ENCODE measurements around the gene PNMA8B.

PNMA8B gene

DNA sequence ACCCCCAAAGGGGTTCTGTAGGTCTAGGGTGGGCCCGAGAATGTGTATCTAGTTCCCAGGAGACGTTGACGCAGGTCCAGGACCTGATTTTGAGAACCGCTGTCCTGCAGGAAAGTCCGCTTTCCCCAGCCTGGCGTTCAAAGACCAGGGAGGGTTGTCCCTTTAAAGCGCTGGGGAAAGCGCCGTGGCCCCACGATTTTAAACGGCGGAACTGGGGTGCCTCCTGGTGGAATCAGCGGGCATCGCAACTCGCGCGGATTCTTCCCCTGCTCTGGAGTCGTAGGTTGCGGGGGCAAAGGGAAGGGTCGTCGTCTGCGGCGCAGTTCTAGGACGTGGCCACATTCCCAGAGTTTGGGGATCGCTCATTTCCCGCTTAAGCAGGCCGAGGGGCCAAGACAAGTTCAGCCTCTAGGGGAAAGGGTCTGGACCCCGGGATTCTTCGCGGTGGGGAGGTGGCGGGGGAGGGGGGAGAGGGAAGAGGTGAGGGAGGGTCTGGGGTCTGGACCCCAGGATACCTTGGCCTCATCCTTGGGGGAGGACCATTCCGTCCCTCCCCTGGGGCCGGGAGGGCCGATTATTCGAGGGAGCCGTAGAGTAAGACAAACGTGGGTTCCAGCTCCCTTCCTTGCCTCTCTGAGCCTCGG, 7.7 kb downstream of the PNMA8B start:
- peak; percentile 87 for FAIRE-seq

DNA sequence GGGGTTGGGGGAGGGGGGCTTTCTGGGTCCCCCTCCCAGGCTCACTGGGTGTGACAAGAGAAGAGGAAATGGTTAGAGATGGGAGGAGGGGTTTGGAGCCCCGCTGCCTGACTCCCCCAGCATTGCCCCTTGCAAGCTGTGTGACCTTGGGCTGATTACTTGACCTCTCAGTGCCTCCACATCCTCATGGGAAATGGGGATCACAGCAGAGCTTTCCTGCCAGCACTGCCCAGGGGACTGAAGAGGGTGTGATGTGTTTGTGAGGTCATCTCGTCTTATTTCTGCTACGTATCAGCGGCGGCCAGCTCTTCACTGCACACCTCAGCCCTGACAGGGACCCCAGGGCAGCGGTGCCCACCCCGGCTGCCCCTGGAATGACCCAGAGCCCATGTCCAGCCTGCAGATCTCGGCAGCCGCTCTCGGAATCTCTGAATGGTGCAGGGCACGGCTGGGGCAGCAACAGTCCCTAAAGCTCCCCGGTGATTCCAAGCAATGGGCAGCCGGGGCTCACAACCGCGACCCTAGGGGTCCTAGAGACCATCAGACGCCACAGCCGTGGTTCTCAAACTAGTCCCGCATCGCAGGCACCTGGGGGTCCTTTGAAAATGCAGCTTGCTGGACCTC, 8.4 kb downstream of the PNMA8B start:
- DNase-seq (ENCODE audit: insufficient read length, low spot score): no peak
- no peak for FAIRE-seq

More for the DNA sequence above, 7.7 kb downstream of the PNMA8B start:
- DNase-seq (ENCODE audit: insufficient read length, low spot score): peak; percentile 83

DNA sequence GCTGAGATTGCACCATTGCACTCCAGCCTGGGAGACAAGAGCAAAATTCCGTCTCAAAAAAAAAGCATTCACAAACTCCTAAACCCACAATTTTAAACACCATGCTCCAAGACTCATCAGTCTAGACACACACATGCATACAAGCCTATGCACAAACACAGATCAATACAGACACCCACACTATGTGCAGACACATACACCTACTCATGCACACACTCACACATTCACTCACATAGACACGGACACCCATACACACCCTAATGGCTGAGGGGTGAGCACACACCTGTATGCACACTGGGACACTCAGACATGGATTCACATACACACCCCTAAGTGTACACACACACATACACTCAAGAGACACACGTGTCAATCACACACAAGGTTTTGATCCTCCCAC, 9.3 kb downstream of the PNMA8B start:
- FAIRE-seq (no peak), DNase-seq (ENCODE audit: insufficient read length, low spot score) (no peak)

DNA sequence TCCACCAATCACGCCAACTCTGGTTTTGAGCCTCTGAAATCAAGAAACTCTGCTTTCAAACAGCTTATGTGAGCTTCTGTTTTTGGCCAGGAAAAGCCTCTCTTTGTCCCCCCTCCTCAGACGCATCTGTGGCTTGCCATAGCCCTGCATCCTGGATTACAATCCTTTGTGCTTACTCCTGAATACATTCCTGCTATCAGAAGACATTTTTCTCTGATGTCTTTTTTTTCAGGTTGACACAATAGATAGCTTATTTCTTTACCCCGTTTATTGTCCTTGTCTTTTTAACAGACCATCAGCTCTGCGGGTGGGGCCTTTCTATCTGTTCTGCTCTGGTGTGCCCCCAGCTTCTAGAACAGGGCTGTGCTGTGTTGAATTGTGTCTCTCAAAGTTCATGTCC, 11.0 kb downstream of the PNMA8B start:
- no peak for DNase-seq (ENCODE audit: insufficient read length, low spot score)
- no peak for FAIRE-seq

DNA sequence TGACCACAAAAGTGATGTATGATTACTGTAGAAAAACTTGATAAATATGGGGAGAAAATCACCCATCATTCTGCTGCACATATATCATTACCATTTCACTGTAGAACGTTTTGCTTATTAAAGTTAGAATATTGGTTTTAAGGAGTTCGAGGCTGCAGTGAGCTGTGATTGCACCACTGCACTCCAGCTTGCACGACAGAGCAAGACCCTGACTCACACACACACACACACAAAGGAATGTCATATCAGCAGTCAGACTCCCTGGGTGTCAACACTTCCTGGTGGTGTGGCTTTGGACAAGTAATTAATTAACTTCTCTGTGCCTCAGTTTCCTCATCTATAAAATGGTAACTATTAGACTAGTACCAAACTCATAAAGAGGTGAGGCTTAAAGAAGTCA, 13.0 kb downstream of the PNMA8B start:
- DNase-seq (ENCODE audit: insufficient read length, low spot score) (no peak), FAIRE-seq (no peak)

DNA sequence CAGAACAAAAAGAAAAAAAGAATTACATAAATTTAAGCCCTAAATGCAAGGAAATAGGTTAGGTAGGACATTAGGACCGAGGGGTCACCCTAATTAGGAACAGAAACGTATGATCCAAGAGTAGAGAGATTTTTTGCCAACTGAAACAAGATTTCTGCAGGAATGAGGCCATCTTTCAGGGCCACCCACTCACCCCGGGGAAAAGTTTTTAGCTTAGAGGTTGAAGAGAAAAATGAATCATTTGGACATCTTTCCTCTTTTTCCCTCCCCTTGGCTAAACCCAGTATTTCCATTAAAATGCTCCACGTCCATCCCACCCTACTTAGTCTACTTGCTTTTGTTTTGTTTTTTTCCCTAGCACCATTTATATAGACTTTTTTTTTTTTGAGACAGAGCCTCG, 13.7 kb downstream of the PNMA8B start:
- DNase-seq (ENCODE audit: insufficient read length, low spot score): no peak

DNA sequence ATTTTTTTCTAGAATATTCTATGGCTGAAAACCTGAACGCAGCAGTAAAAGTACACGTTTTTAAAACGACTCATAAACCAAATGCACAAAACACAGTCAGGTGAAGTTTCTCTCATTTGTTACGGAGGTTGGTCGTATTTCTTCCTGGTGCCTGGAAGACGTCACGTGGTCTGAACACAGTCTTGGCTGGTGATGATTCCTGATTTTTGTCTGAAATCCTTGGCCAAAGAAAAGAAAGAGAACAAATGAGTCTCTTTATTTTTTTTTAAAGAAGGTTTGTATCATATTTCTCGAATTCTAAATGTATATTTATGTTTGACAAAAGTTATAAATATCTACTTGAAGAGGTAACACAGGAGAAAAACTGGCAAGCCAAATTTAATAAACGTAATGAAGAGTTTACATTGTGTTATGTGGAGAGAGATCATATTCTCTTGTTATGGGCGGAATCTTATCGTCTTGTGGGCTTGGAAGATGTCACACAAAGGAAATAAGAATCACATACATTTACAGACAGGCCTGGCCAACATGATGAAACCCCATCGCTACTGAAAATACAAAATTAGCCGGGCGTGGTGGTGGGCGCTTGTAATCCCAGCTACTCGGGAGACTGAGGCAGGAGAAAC, 14.3 kb downstream of the PNMA8B start:
- DNase-seq (ENCODE audit: insufficient read length, low spot score) (no peak), FAIRE-seq (no peak)

More for the DNA sequence above, 13.7 kb downstream of the PNMA8B start:
- no peak for FAIRE-seq

DNA sequence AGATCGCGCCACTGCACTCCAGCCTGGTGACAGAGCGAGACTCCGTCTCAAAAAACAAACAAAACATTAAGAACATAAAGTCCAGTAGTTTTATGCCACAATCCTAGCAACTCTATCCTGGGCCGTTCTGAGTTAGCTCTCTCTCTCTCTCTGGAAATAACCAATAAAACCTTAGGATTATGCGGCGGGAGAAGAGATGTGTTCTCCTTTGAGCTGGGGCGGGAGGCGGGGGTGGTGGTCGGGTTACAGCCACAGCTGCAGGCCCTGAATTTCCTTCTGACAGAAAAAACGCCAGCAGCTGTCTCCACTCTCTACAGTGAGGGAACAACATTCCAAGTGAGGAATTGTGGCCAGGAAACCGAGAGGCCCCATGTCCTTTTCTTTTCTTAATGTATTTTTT, 15.3 kb downstream of the PNMA8B start:
- FAIRE-seq (no peak), DNase-seq (ENCODE audit: insufficient read length, low spot score) (no peak)

DNA sequence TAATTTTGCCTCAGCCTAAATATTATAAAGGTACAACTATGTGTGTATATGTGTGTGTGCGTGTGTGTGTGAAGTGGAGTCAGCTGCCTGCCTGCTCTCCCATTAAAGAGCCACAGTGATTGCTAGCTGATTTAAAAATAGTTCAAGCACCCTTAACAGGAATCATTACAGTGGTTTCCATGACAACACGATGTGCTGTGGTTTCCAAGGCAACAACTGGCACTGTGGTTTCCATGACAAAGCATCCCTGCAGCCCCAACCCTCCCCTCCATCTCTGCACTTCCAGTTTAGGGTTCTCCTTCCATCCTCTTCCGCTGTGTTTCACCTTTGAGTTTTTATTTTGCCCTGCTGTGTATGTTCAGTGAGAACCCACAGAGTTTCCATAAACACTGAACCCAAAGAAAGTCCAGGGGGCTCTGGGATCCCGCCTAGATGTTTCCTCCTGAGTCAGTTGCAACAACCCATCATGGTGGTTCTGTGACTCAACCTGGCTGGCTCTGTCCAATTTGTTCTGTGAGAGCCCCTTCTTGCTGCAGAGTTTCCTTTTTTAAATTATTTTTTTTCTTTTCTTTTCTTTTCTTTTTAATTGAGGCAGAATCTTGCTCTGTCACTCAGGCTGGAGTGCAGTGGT, 17.2 kb downstream of the PNMA8B start:
- DNase-seq (ENCODE audit: insufficient read length, low spot score): no peak
- FAIRE-seq: no peak

DNA sequence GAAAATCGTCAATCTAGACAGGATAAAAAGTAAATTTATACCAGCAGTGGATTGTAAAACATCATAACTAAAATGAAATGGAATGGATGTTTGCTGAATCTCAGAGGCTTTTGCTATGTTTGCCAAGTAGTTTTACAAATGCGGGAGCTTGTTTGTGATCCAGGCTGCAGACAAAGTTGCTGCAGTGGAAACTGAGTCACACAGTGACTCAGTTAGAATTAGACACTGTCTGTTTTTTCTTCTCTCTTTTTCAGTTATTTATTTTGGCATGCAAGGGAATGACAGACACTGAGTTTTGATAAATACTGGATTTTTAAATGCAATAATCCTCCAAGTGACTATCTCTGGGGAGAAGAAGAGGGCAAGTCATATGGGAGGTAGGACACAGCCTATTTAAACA, 19.7 kb downstream of the PNMA8B start:
- DNase-seq (ENCODE audit: insufficient read length, low spot score) (no peak), FAIRE-seq (no peak)

DNA sequence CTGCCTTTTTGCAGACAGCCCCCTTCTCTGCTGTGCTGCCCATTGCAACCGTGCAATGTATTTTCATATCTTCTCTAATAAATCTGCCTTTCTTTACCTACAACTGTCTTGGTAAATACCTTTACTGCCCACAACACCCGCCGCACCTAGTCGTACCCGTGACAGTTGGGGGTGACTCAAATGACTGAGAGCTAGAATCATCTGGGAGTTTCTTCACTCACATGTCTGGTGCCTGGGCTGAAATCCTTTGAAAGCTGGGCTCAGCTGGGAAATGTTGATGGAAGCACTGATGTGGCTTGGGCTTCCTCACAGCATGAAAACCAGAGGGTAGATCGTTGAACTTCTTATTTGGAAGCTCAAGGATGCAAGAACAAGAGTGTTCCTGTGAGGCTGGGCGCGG, 21.5 kb downstream of the PNMA8B start:
- no peak for DNase-seq (ENCODE audit: insufficient read length, low spot score)

DNA sequence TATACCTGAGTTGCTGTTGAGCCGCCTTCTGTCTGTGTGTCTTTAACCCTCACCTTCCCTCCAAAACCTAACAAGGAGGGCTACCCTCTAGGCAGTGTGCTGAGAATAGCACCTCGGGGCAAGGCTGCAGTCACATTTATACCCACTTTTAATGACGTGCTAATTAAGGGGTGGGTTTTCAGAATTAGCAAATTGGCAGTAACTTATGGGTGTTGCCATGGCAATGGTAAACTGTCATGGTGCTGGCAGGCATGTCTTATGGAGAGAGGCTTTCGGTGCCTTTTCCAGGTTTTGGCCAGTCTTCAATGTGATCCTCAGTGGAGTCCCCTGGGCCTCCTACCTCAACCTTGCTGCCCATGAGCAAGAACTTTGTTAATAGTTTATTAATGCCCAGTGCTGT, 23.1 kb downstream of the PNMA8B start:
- FAIRE-seq (no peak), DNase-seq (ENCODE audit: insufficient read length, low spot score) (no peak)

More for the DNA sequence above, 21.5 kb downstream of the PNMA8B start:
- no peak for FAIRE-seq

DNA sequence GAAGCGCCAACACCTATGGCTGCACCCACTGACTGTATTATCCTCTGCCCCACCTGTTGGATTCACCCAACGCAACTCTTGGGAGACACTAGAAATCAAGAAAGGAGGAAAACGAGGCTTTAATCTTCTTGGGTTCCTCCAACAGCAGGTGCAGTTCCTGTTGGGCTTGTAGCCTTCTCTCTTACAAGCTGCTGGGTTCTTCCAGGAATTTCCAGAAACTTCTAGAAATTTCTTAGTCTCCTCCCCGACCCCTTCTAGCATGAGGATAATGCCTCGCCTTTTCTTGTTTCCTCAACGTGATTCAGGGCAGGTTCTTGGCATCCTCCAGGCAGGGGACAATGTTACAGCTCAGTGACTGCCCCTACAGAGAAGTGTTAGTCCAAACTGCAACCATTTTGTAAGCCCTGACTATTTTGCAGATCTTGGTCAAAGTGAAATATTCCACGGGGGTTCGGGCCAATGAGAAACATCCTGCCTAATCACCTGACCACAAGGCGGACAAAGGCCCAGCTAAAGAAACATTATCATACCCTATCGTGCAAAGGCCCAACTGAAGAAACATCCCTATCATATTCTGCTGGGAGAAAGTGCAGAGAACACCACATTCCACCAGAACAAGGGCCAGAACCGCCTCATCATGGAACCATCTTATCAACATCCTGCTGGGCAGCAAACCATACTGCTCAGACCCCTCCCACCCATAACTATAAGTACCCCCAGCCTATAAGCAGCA, 23.7 kb downstream of the PNMA8B start:
- DNase-seq (ENCODE audit: insufficient read length, low spot score): no peak
- no peak for FAIRE-seq

DNA sequence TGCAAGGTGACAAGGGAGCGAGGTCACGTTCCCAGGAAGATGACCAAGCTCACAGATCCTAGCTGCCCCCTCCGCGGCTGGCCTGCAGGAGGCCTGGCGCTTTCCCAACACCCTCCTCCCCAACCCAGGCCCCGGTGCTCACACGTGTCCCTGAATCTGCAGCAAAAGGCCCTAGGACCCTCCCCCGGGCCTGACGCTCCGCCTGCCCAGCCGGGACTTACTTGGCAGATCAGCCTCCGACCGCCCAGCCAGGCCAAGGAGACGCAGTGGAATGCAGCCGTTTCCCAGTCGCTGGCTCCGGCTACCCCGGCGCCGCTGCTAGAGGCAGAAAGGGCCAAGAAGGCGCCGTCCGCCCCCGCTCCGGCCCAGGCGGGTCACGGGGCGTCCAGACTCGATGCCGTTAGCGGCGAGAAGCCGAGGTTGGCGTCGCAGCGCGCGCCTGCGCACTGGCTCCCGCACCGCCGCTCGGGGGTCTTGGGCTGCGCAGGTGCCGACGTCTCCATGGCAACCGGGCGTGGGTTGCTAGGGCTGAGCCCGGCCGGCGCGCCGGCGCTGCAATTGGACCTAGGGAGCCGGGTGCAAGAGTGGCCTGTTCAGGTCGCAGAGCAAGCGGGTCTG, 24.4 kb downstream of the PNMA8B start, which contains the start of gene PNMA8A:
PNMA8A (minus strand) TSS at position 448 of the 618 bp plus-strand sequence. CDS start 528 bp downstream, outside the sequence.
- no peak for FAIRE-seq
- no peak for DNase-seq (ENCODE audit: insufficient read length, low spot score)

DNA sequence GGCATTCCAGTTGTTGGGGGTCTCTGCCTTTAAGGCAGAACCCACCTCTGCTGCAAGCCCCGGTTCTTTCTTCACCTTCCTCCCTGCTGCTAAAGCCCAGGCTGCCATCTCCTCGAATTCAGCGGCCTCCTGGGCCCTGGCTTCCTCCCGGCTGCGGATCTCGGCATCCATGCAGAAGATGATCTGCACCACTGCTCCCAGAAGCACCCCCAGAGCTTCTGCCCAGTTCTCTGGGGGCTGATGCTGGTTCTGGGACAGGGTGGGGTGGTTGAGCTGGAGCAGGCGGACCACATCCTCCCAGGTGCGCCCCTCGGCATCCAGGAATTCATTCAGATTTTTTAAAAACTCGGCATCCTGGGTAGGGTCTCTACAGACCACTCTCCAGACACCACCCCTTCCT, 25.3 kb downstream of the PNMA8B start:
- FAIRE-seq: no peak
- DNase-seq (ENCODE audit: insufficient read length, low spot score): no peak

DNA sequence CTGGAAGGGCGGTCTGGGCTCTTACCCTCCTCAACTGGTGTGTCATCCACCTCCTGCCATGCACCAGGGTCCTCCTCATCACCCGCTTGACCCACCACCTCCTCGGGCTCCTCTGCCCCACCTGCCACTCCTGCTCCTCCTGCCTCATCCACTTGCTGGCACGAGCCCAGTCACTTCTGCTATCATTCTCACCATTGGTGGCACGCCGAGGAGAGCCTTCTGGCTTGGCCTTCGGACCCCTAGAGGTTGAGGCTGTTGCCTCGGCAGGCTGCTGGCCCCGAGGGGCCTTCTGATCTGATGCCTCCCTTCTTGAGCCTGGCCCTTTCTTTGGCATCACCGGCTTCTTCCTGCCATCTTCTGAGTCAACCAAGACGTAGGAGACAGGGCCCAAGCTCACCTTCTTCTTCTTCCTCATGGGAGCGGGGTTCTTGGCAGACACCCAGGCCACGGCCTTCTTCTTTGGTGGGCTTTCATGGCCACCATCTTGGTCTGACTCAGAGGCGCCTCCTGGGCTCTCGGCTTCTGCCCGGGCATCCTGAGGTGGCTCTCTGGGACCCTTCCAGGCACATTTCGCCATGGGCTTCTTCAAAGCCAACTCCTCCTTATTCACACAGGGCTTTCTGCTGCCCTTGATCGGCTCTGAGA, 26.0 kb downstream of the PNMA8B start:
- FAIRE-seq: no peak
- DNase-seq (ENCODE audit: insufficient read length, low spot score): no peak

DNA sequence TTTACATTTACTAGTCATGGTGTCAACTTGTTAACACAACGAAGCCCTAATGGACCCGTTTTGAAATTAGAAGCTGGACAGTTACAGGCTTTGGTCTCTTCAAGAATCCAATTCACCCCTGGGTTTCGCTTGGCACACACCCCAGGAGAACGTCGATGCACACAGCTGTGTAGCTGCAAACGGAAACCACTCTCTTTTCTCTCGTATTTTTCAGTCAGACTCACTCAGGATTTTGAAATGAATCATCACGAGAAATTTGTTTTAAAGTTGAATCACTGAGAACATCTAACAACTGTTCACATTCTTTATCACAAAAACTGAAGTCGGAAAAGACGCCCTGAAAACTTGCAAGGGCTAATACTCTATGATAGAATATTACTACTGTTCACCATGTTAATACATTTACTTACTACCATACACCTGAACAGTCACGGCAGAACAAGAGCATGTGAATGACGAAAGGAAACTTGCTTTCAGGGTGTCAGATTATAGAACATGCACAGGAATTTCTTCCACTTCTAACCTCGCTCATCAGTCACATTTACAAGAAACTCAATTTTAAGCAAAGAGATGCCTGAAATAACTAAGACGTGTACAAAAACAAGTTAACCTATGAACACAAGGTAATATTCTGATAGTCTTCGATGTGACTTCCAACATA, 29.0 kb downstream of the PNMA8B start:
- peak; percentile 87 for FAIRE-seq
- no peak for DNase-seq (ENCODE audit: insufficient read length, low spot score)

DNA sequence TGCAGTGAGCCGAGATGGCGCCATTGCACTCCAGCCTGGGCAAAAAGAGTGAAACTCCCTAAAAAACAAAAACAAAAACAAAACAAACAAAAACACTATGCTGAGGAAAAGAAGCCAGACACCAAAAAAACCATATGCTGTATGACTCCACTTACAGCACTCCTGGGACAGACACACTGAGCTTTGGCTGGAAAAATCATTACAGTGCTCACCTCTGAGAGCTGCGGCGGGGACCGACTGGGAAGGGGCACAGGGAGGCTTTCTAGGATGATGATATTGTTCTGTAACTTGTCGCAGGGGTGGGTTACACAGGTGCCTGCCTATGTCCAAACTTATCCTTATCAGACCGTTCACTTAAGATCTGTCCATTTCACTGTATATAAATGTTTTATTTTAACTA, 32.2 kb downstream of the PNMA8B start:
- no peak for FAIRE-seq

DNA sequence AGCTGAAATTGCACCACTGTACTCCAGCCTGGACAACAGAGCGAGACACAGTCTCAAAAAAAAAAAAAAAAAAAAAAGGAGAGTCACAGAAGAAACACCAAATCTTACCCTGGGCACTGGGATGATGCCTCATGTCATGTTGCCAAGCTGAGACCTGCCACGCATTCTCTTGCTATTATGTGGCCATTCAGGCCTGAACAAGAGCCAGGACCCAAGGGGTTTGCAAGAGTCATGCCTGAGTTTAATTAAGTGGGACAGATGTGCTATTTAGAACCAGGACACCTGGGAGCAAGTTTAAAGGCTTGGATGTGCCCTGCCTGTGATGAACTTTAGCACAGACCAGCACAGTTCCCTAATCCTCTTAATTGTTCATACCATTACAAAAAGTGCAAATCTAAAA, 34.1 kb downstream of the PNMA8B start:
- FAIRE-seq (no peak), DNase-seq (ENCODE audit: insufficient read length, low spot score) (no peak)

More for the DNA sequence above, 32.2 kb downstream of the PNMA8B start:
- DNase-seq (ENCODE audit: insufficient read length, low spot score): no peak
